Measurements from ENCODE around the gene C2orf92. TPM values are rescaled to one million over a fixed set of nuclear protein-coding genes. Genes with fewer than 3 reads are reported as not detected.

C2orf92 gene
- total RNA-seq, 1 donor from 2014 or later = 0.96 TPM

DNA sequence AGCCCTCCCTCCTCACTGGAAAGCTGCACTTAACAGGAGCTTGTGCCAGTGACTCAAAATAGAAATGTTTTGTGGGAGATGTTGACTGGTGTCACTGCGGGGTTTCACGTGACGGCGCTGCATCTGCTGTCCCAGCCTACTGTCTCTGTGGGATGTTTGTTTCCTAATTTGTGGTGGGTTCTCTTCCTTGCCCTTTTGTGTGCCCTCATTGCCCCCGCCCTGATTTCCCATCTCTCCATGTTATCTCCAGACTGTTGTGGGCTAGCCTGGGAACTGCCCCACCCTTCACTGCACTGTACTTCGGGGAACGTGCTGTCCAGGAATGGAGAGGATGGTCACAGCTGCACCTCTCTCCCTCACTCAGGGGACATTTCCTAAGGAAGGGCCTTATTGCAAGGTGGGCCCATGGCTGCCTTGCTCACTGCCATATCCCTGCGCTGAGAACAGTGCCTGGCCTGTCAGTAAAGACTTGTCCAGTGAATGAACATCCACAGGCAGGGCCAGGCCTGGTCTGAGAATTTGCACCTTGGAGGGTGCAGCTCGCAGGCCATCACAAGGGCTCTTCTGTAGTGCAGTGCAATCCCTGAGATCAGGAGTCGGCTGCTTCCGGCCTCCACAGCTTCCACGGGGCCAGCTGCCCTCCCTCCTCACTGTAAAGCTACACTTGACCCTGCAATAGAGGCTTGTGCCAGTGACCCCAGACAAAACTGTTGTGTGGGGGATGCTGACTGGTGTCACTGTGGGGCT is 61.9 kb downstream of the C2orf92 start:
- no peak for DNase-seq (ENCODE audit: low read depth)
- H3K4me3 ChIP-seq (ENCODE audit: low read depth, low read length) = no peak overlapping the region
- H3K36me3 ChIP-seq (ENCODE audit: control insufficient read depth, insufficient read depth, low read length) = no peaks in the 10 kb centered on the region
- no peak for TF ChIP-seq CTCF (IDR thresholded peaks at IDR 0.05; ENCODE audit: insufficient read depth, low read length, poor library complexity, severe bottlenecking)
- no peaks in the 10 kb centered on the region for H3K27me3 ChIP-seq (ENCODE audit: control insufficient read depth, insufficient read depth, low read length)

GRCh38 chr2:97732436-97733340 is 63.2 kb downstream of the C2orf92 start:
- DNase-seq (ENCODE audit: low read depth) = no peak
- Histone ChIP-seq H3K36me3 (ENCODE audit: control insufficient read depth, insufficient read depth, low read length) (no peaks in the 10 kb centered on the region), H3K27me3 (ENCODE audit: control insufficient read depth, insufficient read depth, low read length) (no peaks in the 10 kb centered on the region), H3K4me3 (ENCODE audit: low read depth, low read length) (no peak overlapping the region)
- no peak for TF ChIP-seq CTCF (IDR thresholded peaks at IDR 0.05; ENCODE audit: insufficient read depth, low read length, poor library complexity, severe bottlenecking)

- Histone ChIP-seq H3K4me3 (ENCODE audit: low read depth, low read length) (no peak overlapping the region), H3K36me3 (ENCODE audit: control insufficient read depth, insufficient read depth, low read length) (no peaks in the 10 kb centered on the region), H3K27me3 (ENCODE audit: control insufficient read depth, insufficient read depth, low read length) (no peaks in the 10 kb centered on the region)
- TF ChIP-seq CTCF (IDR thresholded peaks at IDR 0.05; ENCODE audit: insufficient read depth, low read length, poor library complexity, severe bottlenecking) = no peak
- no peak for DNase-seq (ENCODE audit: low read depth)
Observed at GRCh38 chr2:97733341-97734035, 64.0 kb downstream of the C2orf92 start.

- no peak for DNase-seq (ENCODE audit: low read depth)
- no peaks in the 10 kb centered on the region for H3K27me3 ChIP-seq (ENCODE audit: control insufficient read depth, insufficient read depth, low read length)
- no peak overlapping the region for H3K4me3 ChIP-seq (ENCODE audit: low read depth, low read length)
- no peak for TF ChIP-seq CTCF (IDR thresholded peaks at IDR 0.05; ENCODE audit: insufficient read depth, low read length, poor library complexity, severe bottlenecking)
- no peaks in the 10 kb centered on the region for H3K36me3 ChIP-seq (ENCODE audit: control insufficient read depth, insufficient read depth, low read length)
Observed at GRCh38 chr2:97734061-97735051, 64.8 kb downstream of the C2orf92 start.

- TF ChIP-seq CTCF (IDR thresholded peaks at IDR 0.05; ENCODE audit: insufficient read depth, low read length, poor library complexity, severe bottlenecking) = no peak
- no peaks in the 10 kb centered on the region for H3K27me3 ChIP-seq (ENCODE audit: control insufficient read depth, insufficient read depth, low read length)
- no peak for DNase-seq (ENCODE audit: low read depth)
Observed at GRCh38 chr2:97735161-97735561, 65.6 kb downstream of the C2orf92 start.

More at GRCh38 chr2:97735161-97735561, 65.6 kb downstream of the C2orf92 start:
- Histone ChIP-seq H3K36me3 (ENCODE audit: control insufficient read depth, insufficient read depth, low read length) (no peaks in the 10 kb centered on the region), H3K4me3 (ENCODE audit: low read depth, low read length) (no peak overlapping the region)

Data from kidney epithelial cell (primary cell).